Panc1 (cell line): Measurements from ENCODE around the gene PPP2R3B.

Source experiments
- CTCF ChIP-seq: fragments of 450-650 bp; IDR thresholded peaks from 2 replicates; pipeline ENCODE4 v1.5.1; 2017; ENCODE audit warnings: mild to moderate bottlenecking
- POLR2AphosphoS5 ChIP-seq: IDR thresholded peaks from 2 replicates; pipeline ENCODE4 v1.6.1; 2012; ENCODE audit warnings: mild to moderate bottlenecking, low read depth, low read length, moderate library complexity
- REST ChIP-seq, 2 experiments: IDR thresholded peaks; 2 replicates each; pipeline ENCODE4 v1.6.1; 2011 to 2012; ENCODE audit warnings: low read depth in 2 of 2, control low read depth in 1 of 2, low read length in 1 of 2, mild to moderate bottlenecking in 1 of 2, moderate library complexity in 1 of 2; ENCODE audit not compliant: insufficient read depth in 1 of 2
- SIN3A ChIP-seq: IDR thresholded peaks from 2 replicates; pipeline ENCODE4 v1.6.1; 2012; ENCODE audit warnings: low read depth, mild to moderate bottlenecking, low read length, moderate library complexity, borderline replicate concordance; ENCODE audit not compliant: insufficient read depth
- TCF7L2 ChIP-seq: IDR thresholded peaks from 2 replicates; pipeline ENCODE4 v1.6.1; 2011; ENCODE audit warnings: mild to moderate bottlenecking, low read depth, low read length, inconsistent platforms

GRCh38 chrX:429266-429825 lies 42.6 kb upstream of the PPP2R3B start:
- TF ChIP-seq CTCF (no peak), REST (IDR thresholded peaks at IDR 0.05; ENCODE audit: insufficient read depth in 1 of 2, low read depth in 2 of 2, low read length in 1 of 2) (no peak), POLR2AphosphoS5 (no peak), TCF7L2 (no peak), SIN3A (no peak)
